Neural cell (in vitro differentiated cells): ENCODE data around the gene SLC22A3.

Experiments used
- CTCF ChIP-seq: fragments of 450-650 bp; IDR thresholded peaks from 2 replicates; pipeline ENCODE4 v1.5.1; 2014; ENCODE audit warnings: antibody characterized with exemption, mild to moderate bottlenecking, moderate library complexity; ENCODE audit not compliant: poor library complexity, severe bottlenecking
- EZH2 ChIP-seq: fragments of 200-600, 300-800 bp; shearing (Covaris generic), sonication (generic); IDR thresholded peaks from 2 replicates; pipeline ENCODE4 v1.6.1; 2014; ENCODE audit warnings: antibody characterized with exemption, low read length, borderline replicate concordance, mild to moderate bottlenecking; ENCODE audit not compliant: insufficient read depth, poor library complexity, severe bottlenecking
- POLR2AphosphoS5 ChIP-seq: IDR thresholded peaks from 2 replicates; pipeline ENCODE4 v1.6.1; 2012
- RAD21 ChIP-seq: fragments of 450-650 bp; conservative IDR thresholded peaks from 2 replicates; pipeline ENCODE4 v1.6.1; 2014; ENCODE audit warnings: antibody characterized with exemption, mild to moderate bottlenecking, moderate library complexity
- REST ChIP-seq: IDR thresholded peaks from 2 replicates; pipeline ENCODE4 v1.6.1; 2012; ENCODE audit warnings: borderline replicate concordance
- SMC3 ChIP-seq: fragments of 450-650 bp; conservative IDR thresholded peaks from 2 replicates; pipeline ENCODE4 v1.6.1; 2014; ENCODE audit warnings: antibody characterized with exemption, mild to moderate bottlenecking, moderate library complexity; ENCODE audit not compliant: poor library complexity
- TAF1 ChIP-seq: IDR thresholded peaks from 2 replicates; pipeline ENCODE4 v1.6.1; 2012; ENCODE audit warnings: low read depth

GRCh38 chr6:160457823-160458222, 109.6 kb downstream of the SLC22A3 start:
- TF ChIP-seq CTCF (no peak), EZH2 (no peak), REST (no peak), POLR2AphosphoS5 (no peak), RAD21 (no peak), SMC3 (no peak), TAF1 (no peak)
